ENCODE measurements around the gene NINL.
"Not testable (repeated sequence)": the region's sequence is repeated elsewhere in the genome, so short reads cannot be mapped to it uniquely, and the experiment has no call there.

Gene NINL

DNA sequence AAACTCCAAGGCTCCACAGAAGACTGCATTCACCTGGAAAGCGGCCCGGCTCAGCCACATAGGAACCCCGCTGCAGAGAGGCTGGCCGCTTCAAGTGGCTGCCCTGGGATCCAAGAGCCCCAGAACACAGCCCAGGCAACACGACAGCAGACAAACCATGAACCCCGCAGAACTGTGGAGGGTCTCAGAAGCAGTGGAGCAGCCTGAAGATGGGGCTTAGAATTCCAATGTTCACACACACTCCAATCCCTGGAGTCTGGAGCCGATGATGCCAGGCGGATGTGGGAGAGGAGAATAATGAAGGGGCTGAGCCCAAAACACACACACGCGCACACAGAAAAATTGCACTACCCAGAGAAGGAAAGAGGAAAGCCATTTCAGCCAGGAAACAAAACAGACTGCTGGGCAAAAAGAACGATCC, 52.4 kb downstream of the NINL start:
- DNase-seq (ENCODE audit: low read depth, low spot score) = no peak

DNA sequence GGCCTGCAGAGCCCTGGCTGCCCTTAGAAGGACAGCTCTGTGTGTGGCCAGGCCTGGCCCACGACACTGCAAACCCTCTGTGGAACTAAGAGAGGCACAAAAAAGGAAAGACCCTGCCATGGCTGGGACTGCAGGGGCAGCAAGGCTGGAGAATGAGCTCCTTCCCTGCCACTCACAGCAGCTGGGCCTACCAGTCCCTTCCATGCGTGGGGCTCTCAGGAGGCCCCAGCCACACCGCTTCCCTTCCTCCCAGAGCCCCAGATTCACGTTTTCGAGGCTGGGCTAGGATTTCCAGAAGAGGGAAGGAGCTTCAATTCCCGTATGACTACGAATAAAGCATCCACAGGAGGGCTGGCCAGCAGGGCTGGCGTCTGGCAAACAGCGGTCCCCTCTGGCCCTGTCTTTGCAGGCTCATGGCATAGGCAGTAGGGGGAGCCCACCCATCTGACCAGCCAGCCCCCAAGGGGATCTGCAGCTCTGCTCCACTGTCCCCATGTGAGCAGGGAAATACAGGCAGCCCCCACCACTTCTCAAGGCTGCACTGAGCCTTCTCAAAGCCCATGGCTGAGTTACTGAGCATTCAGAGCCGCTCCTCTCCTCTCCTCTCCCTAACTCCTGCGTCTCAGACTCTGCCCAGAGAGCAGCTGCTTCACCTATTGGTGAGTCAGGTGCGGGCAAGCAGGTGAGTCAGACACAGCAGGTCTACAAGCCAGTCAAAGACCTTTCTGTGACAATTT, 53.1 kb downstream of the NINL start:
- no peak for DNase-seq (ENCODE audit: low read depth, low spot score)

DNA sequence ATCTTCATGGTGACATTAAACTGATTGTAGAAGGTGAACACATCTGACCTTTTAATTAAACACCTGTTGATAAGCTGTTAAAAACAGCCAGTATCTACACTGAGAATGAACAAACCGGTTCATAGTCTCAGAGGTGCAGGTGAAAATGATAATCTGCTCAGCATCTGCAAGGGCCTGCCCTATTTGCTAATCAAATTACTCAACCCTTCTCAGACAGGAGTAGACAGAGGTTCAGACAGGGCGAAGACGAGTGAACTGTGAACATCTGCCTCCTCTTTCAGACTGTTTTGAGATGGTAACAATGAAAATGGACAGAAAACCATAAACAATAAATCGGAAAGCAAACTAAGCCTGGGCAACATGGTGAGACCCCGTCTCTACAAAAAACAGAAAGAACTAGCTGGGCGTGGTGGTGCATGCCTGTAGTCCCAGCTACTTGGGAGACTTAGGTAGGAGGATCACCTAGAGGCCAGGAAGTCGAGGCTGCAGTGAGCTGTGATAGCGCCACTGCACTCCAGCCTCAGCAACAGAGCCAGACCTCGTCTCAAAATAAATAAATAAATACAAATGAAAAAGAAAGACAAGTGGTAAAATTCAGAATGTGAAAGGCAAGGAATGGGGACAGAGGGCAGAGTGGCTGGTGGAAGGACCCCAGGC, 55.9 kb downstream of the NINL start:
- no peak for DNase-seq (ENCODE audit: low read depth, low spot score)

DNA sequence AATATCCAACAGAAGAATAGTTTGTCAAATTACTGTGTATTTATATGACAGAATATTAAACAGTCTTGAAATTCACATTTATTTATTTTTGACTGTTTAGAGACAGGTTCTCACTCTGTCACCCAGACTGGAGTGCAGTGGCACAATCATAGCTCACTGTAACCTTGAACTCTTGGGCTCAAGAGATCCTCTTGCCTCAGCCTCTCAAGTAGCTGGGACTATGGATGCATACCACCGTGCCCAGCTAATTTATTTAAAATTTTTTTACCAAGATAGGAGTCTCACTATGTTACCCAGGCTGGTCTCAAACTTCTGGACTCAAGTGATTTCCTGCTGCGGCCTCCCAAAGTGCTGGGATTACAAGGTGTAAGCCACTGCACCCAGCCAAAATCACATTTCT, 57.4 kb downstream of the NINL start:
- no peak for DNase-seq (ENCODE audit: low read depth, low spot score)

DNA sequence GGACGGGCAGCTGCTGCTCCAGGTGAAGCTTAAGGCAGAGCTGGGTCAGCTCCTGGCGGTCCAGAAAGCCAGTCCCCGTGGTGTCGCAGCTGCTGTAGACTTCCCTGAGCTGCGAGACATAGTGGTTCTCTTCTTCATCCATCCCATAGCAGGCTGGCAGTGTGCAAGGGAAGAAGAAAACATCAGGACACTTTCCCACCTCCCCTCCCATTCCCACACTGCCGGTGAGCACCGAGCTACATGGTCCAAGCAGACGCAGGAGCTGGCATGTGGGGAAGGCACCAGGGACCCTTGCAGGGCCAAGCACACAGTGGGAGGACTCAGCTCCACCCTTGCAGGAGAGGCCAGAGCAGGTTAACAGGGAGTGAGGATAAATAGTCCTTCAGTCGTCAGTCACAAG, 58.9 kb downstream of the NINL start:
- DNase-seq (ENCODE audit: low read depth, low spot score) = no peak

DNA sequence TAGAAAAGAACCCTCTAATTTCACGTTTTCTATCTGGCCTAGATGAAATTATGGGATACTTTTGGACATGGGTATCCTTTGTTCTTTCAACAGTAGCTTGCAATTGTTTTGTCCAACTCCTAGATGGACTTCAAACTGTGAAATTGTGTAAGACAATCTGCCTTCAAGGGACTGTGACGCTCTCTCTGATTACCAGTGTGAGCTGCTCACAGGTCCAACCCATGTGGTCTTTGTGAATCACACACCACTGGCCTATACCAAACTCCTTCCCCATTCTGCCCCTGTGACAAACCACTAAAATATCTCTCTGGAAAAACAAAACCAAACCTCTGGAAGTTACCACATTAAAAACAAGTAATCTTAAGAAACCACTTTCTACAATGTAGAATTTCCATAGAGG, 59.5 kb downstream of the NINL start:
- DNase-seq (ENCODE audit: low read depth, low spot score) = no peak

DNA sequence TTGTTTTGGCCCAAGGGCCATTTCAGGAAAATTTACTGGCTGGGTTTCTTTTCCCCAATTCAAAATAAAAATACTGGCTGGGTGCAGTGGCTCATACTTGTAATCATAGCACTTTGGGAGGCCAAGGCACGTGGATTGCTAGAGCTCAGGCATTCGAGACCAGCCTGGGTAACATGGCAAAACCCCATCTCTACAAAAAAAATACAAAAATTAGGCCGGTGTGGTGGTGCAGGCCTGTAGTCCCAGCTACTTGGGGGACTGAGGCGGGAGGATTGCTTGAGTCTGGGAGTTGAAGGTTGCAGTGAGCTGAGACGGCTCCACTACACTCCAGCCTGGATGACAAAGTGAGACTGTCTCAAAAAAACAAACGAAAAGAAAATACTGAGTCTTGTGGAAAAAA, 60.0 kb downstream of the NINL start:
- DNase-seq (ENCODE audit: low read depth, low spot score) = no peak

DNA sequence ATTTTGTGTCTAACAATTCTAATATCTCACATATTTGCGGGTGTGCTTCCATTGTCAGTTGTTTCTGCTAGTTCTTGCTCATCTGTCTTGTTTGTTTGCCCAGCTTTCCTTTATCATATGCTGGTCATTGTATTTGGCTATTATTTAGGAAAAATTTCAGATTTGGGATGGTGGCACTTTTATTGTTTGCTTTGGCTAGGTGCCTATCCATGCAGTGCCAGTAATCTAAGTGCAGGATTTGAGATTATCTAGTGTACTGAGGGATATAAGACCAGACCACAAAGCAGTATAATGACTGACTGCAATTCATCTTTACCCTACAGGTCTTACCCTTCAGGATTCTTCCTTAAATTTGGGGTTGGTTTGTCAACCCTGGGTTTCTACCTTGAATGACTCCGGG, 63.9 kb downstream of the NINL start:
- DNase-seq (ENCODE audit: low read depth, low spot score) = no peak

DNA sequence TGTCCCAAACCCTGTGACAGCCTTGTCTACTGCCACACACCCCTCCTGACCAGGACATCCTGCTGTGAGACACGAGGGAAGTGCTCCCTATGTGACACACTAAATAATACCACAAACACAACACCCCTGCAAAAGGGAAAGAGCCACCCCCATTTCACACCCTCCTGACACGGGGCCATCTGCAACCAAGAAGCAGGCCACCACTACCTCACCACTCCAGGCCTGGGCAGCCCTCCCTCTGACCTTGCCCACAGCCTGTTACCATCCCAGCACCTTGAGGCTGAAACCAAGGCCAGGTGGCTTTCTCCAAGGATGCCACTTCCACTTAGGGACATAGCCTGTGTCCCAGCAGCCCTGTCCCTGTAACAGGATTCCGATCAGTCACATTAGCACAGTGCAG, 68.2 kb downstream of the NINL start:
- no peak for DNase-seq (ENCODE audit: low read depth, low spot score)

DNA sequence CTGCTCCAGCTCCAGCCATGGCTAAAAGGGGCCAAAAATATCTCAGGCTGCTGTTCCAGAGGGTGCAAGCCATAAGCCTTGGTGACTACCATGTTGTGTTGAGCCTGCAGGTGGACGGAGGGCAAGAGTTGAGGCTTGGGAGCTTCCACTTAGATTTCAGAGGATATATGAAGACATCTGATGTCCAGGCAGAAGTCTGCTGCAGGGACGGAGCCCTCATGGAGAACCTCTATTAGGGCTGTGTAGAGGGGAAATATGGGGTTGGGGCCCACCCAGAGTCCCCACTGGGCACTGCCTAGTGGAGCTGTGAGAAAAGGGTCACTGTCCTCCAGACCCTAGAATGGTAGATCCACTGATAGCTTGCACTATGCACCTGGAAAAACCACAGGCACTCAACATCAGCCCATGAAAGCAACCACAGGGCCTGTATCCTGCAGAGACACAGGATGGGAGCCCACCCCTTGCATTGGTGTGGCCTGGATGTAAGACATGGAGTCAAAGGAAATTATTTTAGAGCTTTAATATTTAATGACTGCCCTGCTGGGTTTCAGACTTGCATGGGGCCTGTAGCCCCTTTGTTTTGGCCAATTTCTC, 70.5 kb downstream of the NINL start:
- DNase-seq (ENCODE audit: low read depth, low spot score) = no peak

DNA sequence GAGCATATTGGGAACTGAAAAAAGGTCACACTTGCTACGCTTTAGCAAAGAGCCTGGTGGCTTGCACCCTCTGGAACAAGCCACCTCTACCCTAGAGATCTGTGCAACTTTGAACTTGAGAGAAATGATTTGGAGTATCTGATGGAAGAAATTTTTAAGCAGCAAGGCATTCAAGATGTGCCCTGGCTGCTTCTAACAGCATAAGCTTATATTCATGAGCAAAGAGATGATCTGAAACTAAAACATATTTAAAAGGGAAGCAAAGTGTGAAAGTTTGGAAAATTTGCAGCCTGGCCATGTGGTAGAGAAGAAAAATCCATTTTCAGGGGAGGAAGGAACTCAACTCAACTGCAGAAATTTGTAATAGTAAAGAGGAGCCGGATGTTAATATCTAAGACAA, 71.1 kb downstream of the NINL start:
- no peak for DNase-seq (ENCODE audit: low read depth, low spot score)

DNA sequence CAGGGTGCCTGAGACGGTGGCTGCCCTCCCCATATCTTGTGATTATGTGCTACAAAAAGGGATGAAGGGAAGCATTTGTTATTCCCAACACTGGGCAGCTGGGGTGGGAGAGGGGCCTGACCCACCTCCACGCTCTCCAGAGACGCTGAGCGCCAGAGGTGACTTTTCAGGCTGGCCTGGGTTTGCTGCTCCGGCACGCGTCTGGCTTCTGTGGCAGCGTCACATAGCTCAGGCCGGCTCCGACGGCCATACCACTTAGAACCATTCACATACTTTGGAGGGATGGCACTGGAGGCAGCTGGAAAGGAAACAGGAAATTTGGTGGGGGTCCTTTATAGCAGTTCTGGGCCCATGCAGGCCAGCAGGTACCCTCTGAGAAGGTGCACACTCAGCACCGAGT, 72.6 kb downstream of the NINL start:
- no peak for DNase-seq (ENCODE audit: low read depth, low spot score)

DNA sequence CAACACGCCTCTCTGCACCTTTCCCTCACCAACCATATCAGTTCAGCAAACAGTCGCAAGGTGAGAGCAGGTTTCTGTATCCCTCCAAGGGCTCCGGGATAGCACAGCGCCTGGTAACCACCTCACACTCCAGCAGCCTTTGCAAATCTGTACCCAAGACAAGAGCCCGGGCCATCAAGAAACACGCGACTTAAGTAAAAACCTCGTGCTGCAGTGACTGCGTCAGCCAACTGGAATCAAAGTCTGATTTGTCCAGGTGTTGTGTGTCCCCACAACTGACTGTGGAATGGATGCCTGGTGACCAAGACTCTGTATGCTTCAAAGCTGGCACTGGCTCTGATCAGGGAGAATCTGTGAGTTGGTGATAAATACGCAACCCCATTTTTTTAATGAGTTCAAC, 74.1 kb downstream of the NINL start:
- no peak for DNase-seq (ENCODE audit: low read depth, low spot score)

DNA sequence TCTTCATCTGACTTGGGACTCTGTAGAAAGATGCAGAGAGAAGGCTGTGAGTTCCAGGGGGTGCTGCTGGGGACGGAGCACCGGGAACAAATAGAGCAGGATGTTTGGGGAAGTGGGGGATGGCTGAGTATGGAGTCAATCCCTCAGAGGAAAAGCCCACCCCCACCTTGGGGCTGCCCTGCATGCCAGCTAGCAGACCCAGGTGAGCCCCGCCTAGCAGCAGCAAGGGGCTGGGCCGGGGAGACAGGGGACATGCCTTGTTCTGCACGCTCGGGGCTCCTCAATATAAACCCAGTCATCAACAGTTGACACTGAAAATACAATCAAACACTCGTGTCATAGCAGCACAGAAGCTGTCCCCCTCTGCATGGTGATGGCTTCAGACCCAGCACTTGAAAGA, 74.6 kb downstream of the NINL start:
- DNase-seq (ENCODE audit: low read depth, low spot score) = no peak

DNA sequence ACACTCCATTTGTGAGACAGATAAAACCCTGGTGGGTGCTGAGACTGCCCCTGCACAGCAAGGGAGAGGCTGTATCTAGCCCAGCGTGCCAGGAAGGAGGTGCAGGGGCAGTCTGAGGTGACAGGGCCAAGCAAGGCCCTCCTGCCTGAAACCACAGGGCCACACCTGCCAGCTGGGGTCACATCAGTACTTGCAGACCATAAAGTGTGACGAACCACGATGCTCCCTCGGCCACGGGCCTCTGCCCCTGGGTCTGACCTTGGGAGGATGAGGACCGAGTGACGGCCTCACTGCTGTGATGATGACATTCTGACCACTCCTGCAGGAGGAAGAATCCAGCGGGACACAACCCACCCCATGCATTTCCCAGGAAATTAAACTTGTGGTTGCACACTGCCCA, 75.1 kb downstream of the NINL start:
- no peak for DNase-seq (ENCODE audit: low read depth, low spot score)

DNA sequence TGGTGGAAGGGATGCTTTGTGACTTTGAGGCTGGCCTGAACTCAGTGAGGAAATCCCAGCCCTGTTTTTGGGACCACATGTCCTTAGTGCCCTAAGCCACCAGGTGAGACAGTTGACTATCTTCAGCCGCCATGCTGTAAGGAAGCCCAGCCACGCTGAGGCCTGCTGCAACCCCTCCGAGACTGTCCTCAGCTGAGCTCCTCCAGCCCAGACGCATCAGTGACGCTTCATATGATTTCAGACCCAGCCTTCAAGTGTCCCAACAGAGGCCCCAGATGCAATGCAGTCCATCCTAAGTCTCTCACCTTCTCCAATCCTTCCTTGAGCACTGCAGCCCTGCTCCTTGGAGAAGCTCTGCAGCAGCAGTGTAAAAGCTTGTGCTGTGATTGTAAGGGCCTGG, 76.2 kb downstream of the NINL start:
- no peak for DNase-seq (ENCODE audit: low read depth, low spot score)

DNA sequence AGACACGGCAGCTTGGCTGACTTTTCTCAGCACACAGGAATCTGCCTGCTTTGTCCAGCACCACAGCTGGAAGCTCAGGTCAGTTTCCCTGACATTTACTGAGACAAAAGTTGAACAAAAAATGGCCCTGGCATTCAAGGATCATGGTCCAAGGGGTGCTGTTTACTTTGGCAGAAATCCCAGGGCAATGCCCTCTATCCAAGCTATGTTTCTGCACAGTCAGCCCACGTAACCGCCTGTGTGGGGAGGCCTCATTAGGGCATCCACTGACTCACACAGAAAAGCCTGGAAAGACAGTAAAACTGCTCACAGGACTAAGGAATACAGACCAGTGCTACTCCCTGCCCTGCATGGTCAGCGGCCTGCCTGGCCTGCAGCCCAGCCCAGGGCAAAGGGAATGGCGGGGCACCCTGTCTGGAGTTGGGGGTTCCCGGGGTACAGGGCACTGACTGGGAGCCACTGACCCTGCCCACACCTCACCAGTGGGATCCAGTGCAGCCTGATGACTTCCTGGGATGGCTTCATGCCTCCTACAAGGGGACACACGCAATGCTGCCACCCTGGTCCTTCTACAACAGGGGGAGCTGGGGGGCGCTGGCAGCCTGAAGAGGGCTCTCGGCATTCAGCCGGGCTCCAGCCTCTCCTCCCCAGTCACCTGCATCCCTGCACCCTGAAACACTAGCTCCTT, 77.1 kb downstream of the NINL start:
- no peak for DNase-seq (ENCODE audit: low read depth, low spot score)

DNA sequence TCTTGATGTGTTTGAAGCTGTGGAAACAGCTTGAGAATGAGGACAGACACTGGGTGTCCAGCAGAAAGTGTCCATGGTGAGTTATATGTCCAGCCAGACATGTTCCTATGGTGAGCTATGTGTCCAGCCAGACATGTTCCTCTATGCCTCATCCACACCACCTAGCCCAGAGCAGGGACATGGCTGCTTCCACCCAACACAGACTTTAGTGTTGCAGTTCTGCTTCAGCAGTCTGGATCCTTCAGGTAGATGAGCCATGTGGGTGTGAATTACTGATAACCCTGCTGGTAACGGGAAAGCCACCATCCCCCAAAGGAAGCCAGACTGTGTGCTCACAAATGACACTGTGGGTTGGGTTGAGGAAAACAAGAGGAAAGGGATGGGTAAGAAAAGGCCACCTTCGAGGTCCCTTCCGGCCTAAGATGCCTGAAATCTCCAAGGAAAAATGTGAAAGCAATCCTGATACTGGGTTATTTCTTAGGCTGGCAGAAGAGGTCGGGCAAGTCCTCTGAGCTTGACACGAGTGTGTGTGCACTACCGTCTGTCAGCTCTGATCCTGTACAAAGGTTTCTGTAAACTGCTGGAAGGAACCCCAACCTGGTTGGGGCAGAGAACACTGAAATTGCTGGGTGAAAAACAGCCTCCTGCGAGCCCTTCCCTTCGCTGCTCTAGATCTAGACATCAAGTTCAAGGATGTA, 77.8 kb downstream of the NINL start:
- no peak for DNase-seq (ENCODE audit: low read depth, low spot score)

DNA sequence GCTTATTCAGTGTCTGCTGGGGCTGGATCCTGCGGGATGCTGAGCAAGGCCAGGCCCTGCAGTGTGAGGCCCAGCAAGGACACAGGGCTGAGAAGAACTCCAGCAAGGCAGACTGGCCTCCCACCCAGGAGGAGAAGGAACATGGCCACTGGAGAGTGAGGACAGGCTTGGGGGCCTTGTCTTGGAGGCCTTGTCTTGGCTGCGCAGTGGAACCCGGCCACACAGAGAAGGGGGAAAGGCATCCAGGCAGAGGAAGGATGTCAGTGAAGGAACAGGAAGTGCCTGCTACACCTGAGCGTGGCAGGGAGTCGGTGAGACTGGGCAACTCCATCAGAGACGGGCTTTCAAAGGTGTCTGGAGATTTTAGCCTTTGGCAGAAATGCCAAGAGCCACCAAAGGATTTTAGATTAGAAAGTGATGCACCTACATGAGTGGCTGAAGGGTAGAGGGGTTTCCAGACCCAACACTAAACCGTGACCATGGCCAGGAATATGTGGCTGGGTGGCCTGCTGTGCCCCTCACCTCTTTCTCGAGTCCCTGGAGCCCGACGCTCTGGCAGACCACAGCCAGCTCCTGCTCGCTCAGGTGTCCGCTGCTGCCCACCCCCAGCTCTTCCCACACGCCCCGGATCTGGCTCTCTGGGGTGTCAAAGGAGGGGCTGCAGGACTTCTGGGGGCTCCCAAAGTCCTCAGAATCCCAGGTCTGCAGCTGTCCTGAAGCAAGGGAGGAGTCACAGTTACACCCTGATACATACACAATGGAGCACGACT, 80.8 kb downstream of the NINL start:
- no peak for DNase-seq (ENCODE audit: low read depth, low spot score)

DNA sequence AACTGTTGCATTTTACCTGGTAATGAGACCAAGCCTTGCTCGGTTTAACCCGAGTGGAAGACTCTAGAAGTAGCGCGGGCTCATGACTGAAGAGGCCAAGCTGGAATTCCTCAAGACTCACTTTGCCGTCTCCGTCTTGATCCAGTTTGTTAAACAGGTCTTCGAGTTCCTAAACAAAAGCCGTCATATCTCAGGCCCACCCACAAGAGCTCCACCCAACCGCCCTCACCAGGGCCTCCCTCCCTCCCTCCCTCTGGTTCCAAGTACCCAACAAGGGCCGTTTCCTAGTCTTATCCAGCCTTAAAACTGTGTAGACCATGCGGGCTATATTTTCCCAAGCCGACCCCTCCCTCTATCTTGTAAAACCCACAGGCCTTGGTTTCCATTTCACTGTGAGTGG, 81.4 kb downstream of the NINL start:
- DNase-seq (ENCODE audit: low read depth, low spot score) = no peak

DNA sequence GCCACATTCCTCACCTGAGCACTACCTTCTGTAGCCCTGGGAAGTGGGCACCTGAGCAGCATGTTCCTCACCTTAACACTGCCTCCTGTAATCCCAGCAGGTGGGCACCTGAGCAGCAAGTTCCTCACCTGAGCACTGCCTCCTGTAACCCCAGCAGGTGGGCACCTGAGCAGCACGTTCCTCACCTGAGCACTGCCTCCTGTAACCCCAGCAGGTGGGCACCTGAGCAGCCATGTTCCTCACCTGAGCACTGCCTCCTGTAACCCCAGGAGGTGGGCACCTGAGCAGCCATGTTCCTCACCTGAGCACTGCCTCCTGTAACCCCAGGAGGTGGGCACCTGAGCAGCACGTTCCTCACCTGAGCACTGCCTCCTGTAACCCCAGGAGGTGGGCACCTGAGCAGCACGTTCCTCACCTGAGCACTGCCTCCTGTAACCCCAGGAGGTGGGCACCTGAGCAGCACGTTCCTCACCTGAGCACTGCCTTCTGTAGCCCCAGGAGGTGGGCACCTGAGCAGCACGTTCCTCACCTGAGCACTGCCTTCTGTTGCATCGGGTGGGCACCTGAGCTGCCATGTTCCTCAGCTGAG, 82.2 kb downstream of the NINL start:
- not testable (repeated sequence) for DNase-seq (ENCODE audit: low read depth, low spot score)
